ENCODE results near the gene GMPS. TPM values are rescaled to one million over a fixed set of nuclear protein-coding genes. Genes with fewer than 3 reads are reported as not detected.
A peak's percentile ranks its signal among the peaks of the same experiment; 100 is the strongest.

Gene GMPS
- total RNA-seq, 1 experiment from 2014 or later = 136 TPM

DNA sequence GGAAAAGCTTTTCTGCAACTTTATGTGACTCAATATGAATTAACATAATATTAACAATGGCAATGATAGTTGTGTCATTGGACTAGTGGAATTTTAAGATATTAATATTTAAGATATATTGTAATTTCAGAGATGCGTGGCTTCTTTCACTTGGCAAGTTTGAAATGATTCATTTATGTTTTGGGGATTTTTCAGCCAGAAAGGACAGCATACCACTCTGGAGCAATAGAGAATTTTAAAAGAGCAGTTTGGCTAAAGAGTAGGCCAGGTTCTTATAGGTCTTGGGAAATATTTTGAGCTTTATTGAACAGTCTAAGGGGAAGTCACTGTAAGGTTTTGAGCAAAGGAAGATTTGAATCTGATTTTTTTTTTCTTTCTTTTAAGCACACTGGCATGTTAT lies 16.5 kb downstream of the GMPS start:
- no peak overlapping the region for H3K4me3 Mint-ChIP-seq
- no peak for DNase-seq (ENCODE audit: low spot score)
- no peak overlapping the region for H3K27ac Mint-ChIP-seq
- ChIA-PET POLR2A (no interaction called here), CTCF (interaction anchor here (0.5 to 1.4 kb wide), 2 partner anchors 54 to 81 kb away, joined by 3 read pairs; partner anchors contain the start of gene C3orf33)
- no peaks in the 10 kb centered on the region for H3K27me3 Mint-ChIP-seq (ENCODE audit: low read depth)
- TF ChIP-seq ESRRA (CRISPR knock-in tag; IDR thresholded peaks at IDR 0.05; ENCODE audit: borderline replicate concordance) = no peak
- TF ChIP-seq, protein P1, sequence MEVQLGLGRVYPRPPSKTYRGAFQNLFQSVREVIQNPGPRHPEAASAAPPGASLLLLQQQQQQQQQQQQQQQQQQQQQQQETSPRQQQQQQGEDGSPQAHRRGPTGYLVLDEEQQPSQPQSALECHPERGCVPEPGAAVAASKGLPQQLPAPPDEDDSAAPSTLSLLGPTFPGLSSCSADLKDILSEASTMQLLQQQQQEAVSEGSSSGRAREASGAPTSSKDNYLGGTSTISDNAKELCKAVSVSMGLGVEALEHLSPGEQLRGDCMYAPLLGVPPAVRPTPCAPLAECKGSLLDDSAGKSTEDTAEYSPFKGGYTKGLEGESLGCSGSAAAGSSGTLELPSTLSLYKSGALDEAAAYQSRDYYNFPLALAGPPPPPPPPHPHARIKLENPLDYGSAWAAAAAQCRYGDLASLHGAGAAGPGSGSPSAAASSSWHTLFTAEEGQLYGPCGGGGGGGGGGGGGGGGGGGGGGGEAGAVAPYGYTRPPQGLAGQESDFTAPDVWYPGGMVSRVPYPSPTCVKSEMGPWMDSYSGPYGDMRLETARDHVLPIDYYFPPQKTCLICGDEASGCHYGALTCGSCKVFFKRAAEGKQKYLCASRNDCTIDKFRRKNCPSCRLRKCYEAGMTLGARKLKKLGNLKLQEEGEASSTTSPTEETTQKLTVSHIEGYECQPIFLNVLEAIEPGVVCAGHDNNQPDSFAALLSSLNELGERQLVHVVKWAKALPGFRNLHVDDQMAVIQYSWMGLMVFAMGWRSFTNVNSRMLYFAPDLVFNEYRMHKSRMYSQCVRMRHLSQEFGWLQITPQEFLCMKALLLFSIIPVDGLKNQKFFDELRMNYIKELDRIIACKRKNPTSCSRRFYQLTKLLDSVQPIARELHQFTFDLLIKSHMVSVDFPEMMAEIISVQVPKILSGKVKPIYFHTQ (CRISPR knock-in tag; IDR thresholded peaks at IDR 0.05) = no peak
- TF ChIP-seq, protein P2, sequence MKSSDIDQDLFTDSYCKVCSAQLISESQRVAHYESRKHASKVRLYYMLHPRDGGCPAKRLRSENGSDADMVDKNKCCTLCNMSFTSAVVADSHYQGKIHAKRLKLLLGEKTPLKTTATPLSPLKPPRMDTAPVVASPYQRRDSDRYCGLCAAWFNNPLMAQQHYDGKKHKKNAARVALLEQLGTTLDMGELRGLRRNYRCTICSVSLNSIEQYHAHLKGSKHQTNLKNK (CRISPR knock-in tag; IDR thresholded peaks at IDR 0.05) = no peak
- TF ChIP-seq JAZF1 (CRISPR knock-in tag; IDR thresholded peaks at IDR 0.05) = no peak
- no peak for TF ChIP-seq RORB (CRISPR knock-in tag; IDR thresholded peaks at IDR 0.05)
- TF ChIP-seq FOXK1 (CRISPR knock-in tag; IDR thresholded peaks at IDR 0.05) = no peak
- no peaks in the 10 kb centered on the region for H3K36me3 Mint-ChIP-seq
- ATAC-seq = no peak
- peaks cover 12% of the 10 kb centered on the region for H3K4me1 Mint-ChIP-seq
- H3K9me3 Mint-ChIP-seq = no peaks in the 10 kb centered on the region

DNA sequence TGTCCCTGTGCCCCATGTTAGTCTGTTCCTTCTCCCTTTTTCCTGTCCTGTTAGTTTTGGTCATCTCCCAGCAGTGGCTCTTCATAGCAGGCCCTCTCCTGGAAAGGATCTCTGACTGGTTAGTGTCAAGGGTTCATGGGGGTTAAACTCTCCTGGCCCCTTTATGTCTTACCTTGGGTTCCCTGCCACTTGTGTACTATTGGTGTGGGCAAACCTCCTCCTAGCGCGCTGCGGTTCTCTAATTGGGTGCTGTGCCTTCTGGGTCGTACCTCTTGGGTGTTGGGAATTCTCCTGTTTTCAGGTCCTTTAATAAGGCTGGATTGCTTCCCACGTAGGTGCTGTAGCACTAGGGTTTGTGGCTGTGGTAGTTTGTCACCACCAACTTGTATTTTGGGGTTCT lies 18.8 kb downstream of the GMPS start:
- DNase-seq (ENCODE audit: low spot score) (no peak), ATAC-seq (no peak)
- ChIA-PET POLR2A (no interaction called here), CTCF (interaction anchor here (1.1 kb wide), 1 partner anchor 83 kb away, joined by 3 read pairs; the partner anchor contains the start of gene C3orf33)
- Mint-ChIP-seq H3K36me3 (peaks cover 10% of the 10 kb centered on the region), H3K27ac (peak overlapping the region; percentile 54), H3K4me1 (peaks cover 12% of the 10 kb centered on the region), H3K9me3 (no peaks in the 10 kb centered on the region), H3K27me3 (ENCODE audit: low read depth) (no peaks in the 10 kb centered on the region), H3K4me3 (no peak overlapping the region)
- no peak for TF ChIP-seq NFATC4 (CRISPR knock-in tag; IDR thresholded peaks at IDR 0.05)

DNA sequence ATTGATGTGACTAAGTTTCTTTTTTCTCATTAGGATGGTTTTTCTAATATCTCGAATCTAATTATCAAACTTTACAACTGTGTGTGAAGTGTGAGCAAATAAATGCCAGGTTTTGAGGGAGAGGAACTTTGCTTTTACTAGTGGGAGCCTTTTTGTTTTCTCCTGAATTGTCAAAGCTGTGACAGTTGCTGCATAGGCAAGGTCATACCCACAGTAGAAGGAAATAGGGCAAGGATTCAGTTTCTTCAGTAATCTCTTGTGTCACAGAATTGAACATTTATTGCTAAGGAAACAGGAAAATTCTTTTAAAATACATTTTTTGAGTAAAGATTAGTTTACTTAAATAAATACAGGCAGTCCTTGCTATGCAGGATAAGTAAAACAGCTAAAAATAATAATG lies 19.5 kb downstream of the GMPS start:
- DNase-seq (ENCODE audit: low spot score) (no peak), ATAC-seq (no peak)
- Mint-ChIP-seq H3K9me3 (no peaks in the 10 kb centered on the region), H3K4me1 (peaks cover 12% of the 10 kb centered on the region), H3K27ac (0 out of 2 replicates have a peak overlapping the region, but pooled peaks have one; percentile 50), H3K4me3 (no peak overlapping the region), H3K27me3 (ENCODE audit: low read depth) (no peaks in the 10 kb centered on the region), H3K36me3 (peaks cover 15% of the 10 kb centered on the region)
- ChIA-PET CTCF (interaction anchor here (1.1 kb wide), 1 partner anchor 83 kb away, joined by 6 read pairs; the partner anchor contains the start of gene C3orf33), POLR2A (no interaction called here)
- TF ChIP-seq ESRRA (CRISPR knock-in tag; IDR thresholded peaks at IDR 0.05; ENCODE audit: borderline replicate concordance) = no peak
- TF ChIP-seq, protein P3, sequence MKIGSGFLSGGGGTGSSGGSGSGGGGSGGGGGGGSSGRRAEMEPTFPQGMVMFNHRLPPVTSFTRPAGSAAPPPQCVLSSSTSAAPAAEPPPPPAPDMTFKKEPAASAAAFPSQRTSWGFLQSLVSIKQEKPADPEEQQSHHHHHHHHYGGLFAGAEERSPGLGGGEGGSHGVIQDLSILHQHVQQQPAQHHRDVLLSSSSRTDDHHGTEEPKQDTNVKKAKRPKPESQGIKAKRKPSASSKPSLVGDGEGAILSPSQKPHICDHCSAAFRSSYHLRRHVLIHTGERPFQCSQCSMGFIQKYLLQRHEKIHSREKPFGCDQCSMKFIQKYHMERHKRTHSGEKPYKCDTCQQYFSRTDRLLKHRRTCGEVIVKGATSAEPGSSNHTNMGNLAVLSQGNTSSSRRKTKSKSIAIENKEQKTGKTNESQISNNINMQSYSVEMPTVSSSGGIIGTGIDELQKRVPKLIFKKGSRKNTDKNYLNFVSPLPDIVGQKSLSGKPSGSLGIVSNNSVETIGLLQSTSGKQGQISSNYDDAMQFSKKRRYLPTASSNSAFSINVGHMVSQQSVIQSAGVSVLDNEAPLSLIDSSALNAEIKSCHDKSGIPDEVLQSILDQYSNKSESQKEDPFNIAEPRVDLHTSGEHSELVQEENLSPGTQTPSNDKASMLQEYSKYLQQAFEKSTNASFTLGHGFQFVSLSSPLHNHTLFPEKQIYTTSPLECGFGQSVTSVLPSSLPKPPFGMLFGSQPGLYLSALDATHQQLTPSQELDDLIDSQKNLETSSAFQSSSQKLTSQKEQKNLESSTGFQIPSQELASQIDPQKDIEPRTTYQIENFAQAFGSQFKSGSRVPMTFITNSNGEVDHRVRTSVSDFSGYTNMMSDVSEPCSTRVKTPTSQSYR (CRISPR knock-in tag; IDR thresholded peaks at IDR 0.05) = no peak
- TF ChIP-seq, protein P4, sequence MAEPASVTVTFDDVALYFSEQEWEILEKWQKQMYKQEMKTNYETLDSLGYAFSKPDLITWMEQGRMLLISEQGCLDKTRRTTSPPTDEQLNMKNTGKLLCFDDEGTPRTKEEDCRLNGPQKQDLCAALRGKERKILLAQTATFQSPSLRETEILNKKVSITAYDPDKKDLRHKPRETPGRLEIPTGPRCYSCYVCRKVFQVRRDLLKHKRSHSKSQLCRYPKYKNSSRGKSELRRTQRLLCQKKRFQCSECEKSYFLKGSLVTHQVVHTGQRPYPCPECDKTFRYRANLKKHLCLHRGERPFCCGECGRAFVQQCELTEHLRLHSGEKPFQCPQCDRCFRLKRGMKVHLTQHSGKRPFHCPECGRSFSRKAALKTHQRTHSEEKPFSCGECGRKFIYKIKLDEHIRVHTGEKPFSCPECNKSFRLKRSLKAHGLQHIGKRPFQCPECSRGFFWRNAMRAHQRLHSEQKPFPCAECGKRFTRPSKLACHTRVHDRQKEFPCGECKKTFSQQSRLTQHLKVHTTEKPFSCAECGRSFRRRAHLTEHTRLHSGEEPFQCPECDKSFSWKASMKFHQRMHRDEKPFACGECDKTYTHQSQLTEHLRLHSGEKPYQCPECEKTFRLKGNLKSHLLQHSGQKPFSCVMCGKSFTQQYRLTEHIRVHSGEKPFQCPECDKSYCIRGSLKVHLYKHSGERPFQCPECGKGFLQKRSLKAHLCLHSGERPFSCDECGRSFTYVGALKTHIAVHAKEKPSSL (CRISPR knock-in tag; conservative IDR thresholded peaks at IDR 0.05) = no peak
- no peak for TF ChIP-seq NR2C2 (CRISPR knock-in tag; IDR thresholded peaks at IDR 0.05)
- TF ChIP-seq IRF2 (CRISPR knock-in tag; IDR thresholded peaks at IDR 0.05; ENCODE audit: borderline replicate concordance, low read depth) = no peak
- TF ChIP-seq, protein P5, sequence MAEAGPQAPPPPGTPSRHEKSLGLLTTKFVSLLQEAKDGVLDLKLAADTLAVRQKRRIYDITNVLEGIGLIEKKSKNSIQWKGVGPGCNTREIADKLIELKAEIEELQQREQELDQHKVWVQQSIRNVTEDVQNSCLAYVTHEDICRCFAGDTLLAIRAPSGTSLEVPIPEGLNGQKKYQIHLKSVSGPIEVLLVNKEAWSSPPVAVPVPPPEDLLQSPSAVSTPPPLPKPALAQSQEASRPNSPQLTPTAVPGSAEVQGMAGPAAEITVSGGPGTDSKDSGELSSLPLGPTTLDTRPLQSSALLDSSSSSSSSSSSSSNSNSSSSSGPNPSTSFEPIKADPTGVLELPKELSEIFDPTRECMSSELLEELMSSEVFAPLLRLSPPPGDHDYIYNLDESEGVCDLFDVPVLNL (CRISPR knock-in tag; IDR thresholded peaks at IDR 0.05; ENCODE audit: borderline replicate concordance, low read depth) = no peak
- TF ChIP-seq EMX1 (CRISPR knock-in tag; IDR thresholded peaks at IDR 0.05) = no peak
- no peak for TF ChIP-seq ZNF416 (CRISPR knock-in tag; IDR thresholded peaks at IDR 0.05)
